ENCODE measurements around the gene CABLES1.

CABLES1 gene

GRCh38 chr18:23159344-23159743, 24.1 kb downstream of the CABLES1 start:
- H3K27me3 ChIP-seq (ENCODE audit: control insufficient read depth in 1 of 2, insufficient read depth in 2 of 2, low read length in 2 of 2), result no peaks in the 10 kb centered on the region
- H3K27ac ChIP-seq (ENCODE audit: low read depth, low read length), result no peak overlapping the region
- no peak overlapping the region for H3K9ac ChIP-seq (ENCODE audit: low read length)

DNA sequence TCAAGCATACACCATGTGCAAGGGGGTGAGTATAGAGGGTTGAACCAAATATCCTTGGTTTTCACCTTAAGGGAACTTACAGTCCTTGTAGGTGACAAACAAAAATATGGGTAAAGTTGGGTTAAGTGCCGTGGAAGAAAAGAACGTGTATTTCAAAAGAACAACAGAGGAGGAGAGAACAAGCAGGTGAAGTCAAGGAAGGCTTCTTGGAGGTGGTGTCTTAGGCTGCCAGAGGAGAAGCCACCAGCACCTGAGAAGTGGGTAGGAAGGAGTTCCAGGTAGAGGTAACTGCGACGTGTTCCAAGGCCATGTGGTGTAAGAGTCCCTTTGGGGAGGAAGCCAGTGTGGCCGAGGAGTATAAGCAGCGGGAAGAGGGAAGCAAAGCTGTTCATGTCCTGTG, 27.2 kb downstream of the CABLES1 start:
- H3K36me3 ChIP-seq (ENCODE audit: insufficient read depth, low read length), result no peaks in the 10 kb centered on the region
- H3K4me3 ChIP-seq (ENCODE audit: low read depth in 1 of 2, low read length in 2 of 2), result no peak overlapping the region
- no peaks in the 10 kb centered on the region for H3K9me3 ChIP-seq (ENCODE audit: low read length)

More at GRCh38 chr18:23159344-23159743, 24.1 kb downstream of the CABLES1 start:
- Histone ChIP-seq H3K36me3 (ENCODE audit: insufficient read depth, low read length) (no peaks in the 10 kb centered on the region), H3K4me3 (ENCODE audit: low read depth in 1 of 2, low read length in 2 of 2) (no peak overlapping the region), H3K9me3 (ENCODE audit: low read length) (no peaks in the 10 kb centered on the region), H3K4me1 (ENCODE audit: insufficient read depth, low read length) (no peaks in the 10 kb centered on the region)

GRCh38 chr18:23163786-23164533, 28.7 kb downstream of the CABLES1 start:
- Histone ChIP-seq H3K27ac (ENCODE audit: low read depth, low read length) (no peak overlapping the region), H3K4me1 (ENCODE audit: insufficient read depth, low read length) (no peaks in the 10 kb centered on the region), H3K9ac (ENCODE audit: low read length) (no peak overlapping the region), H3K27me3 (ENCODE audit: control insufficient read depth in 1 of 2, insufficient read depth in 2 of 2, low read length in 2 of 2) (no peaks in the 10 kb centered on the region), H3K36me3 (ENCODE audit: insufficient read depth, low read length) (no peaks in the 10 kb centered on the region), H3K4me3 (ENCODE audit: low read depth in 1 of 2, low read length in 2 of 2) (no peak overlapping the region), H3K9me3 (ENCODE audit: low read length) (no peaks in the 10 kb centered on the region)

More for the DNA sequence above, 27.2 kb downstream of the CABLES1 start:
- Histone ChIP-seq H3K9ac (ENCODE audit: low read length) (no peak overlapping the region), H3K27me3 (ENCODE audit: control insufficient read depth in 1 of 2, insufficient read depth in 2 of 2, low read length in 2 of 2) (no peaks in the 10 kb centered on the region), H3K4me1 (ENCODE audit: insufficient read depth, low read length) (no peaks in the 10 kb centered on the region), H3K27ac (ENCODE audit: low read depth, low read length) (no peak overlapping the region)

GRCh38 chr18:23165271-23166068, 30.2 kb downstream of the CABLES1 start:
- Histone ChIP-seq H3K27ac (ENCODE audit: low read depth, low read length) (no peak overlapping the region), H3K27me3 (ENCODE audit: control insufficient read depth in 1 of 2, insufficient read depth in 2 of 2, low read length in 2 of 2) (no peaks in the 10 kb centered on the region), H3K4me3 (ENCODE audit: low read depth in 1 of 2, low read length in 2 of 2) (no peak overlapping the region), H3K36me3 (ENCODE audit: insufficient read depth, low read length) (no peaks in the 10 kb centered on the region), H3K9ac (ENCODE audit: low read length) (no peak overlapping the region), H3K4me1 (ENCODE audit: insufficient read depth, low read length) (no peaks in the 10 kb centered on the region), H3K9me3 (ENCODE audit: low read length) (no peaks in the 10 kb centered on the region)

GRCh38 chr18:23166891-23167541, 31.7 kb downstream of the CABLES1 start:
- Histone ChIP-seq H3K4me1 (ENCODE audit: insufficient read depth, low read length) (no peaks in the 10 kb centered on the region), H3K9ac (ENCODE audit: low read length) (no peak overlapping the region), H3K27me3 (ENCODE audit: control insufficient read depth in 1 of 2, insufficient read depth in 2 of 2, low read length in 2 of 2) (no peaks in the 10 kb centered on the region), H3K27ac (ENCODE audit: low read depth, low read length) (no peak overlapping the region), H3K36me3 (ENCODE audit: insufficient read depth, low read length) (no peaks in the 10 kb centered on the region), H3K9me3 (ENCODE audit: low read length) (no peaks in the 10 kb centered on the region), H3K4me3 (ENCODE audit: low read depth in 1 of 2, low read length in 2 of 2) (no peak overlapping the region)

GRCh38 chr18:23169673-23170044, 34.4 kb downstream of the CABLES1 start:
- H3K27ac ChIP-seq (ENCODE audit: low read depth, low read length), result no peak overlapping the region
- no peaks in the 10 kb centered on the region for H3K4me1 ChIP-seq (ENCODE audit: insufficient read depth, low read length)
- H3K4me3 ChIP-seq (ENCODE audit: low read depth in 1 of 2, low read length in 2 of 2), result no peak overlapping the region
- H3K27me3 ChIP-seq (ENCODE audit: control insufficient read depth in 1 of 2, insufficient read depth in 2 of 2, low read length in 2 of 2), result no peaks in the 10 kb centered on the region
- H3K9ac ChIP-seq (ENCODE audit: low read length), result no peak overlapping the region
- no peaks in the 10 kb centered on the region for H3K9me3 ChIP-seq (ENCODE audit: low read length)
- H3K36me3 ChIP-seq (ENCODE audit: insufficient read depth, low read length), result no peaks in the 10 kb centered on the region

DNA sequence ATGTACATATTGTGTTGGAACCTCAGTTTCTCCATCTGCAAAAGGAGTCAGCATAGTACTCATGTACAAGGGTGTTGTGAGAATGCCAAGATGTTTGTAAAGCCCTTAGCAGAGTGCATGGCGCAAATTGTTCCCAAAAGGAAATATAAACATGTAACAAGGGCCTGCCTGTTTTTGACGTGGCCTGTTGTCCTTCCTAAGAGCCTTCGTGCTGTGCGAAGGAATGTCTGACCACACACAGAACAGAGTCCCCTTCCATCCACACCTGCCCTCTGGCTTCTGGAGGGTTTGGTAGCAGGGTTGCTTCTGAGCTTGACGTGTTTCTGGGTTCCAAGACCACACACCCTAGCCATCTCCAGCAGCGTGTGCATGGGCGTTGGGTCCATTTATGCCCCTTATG, 34.9 kb downstream of the CABLES1 start:
- H3K36me3 ChIP-seq (ENCODE audit: insufficient read depth, low read length), result no peaks in the 10 kb centered on the region
- no peaks in the 10 kb centered on the region for H3K27me3 ChIP-seq (ENCODE audit: control insufficient read depth in 1 of 2, insufficient read depth in 2 of 2, low read length in 2 of 2)
- no peaks in the 10 kb centered on the region for H3K4me1 ChIP-seq (ENCODE audit: insufficient read depth, low read length)
- H3K4me3 ChIP-seq (ENCODE audit: low read depth in 1 of 2, low read length in 2 of 2), result no peak overlapping the region
- H3K27ac ChIP-seq (ENCODE audit: low read depth, low read length), result no peak overlapping the region
- H3K9me3 ChIP-seq (ENCODE audit: low read length), result no peaks in the 10 kb centered on the region
- H3K9ac ChIP-seq (ENCODE audit: low read length), result no peak overlapping the region

DNA sequence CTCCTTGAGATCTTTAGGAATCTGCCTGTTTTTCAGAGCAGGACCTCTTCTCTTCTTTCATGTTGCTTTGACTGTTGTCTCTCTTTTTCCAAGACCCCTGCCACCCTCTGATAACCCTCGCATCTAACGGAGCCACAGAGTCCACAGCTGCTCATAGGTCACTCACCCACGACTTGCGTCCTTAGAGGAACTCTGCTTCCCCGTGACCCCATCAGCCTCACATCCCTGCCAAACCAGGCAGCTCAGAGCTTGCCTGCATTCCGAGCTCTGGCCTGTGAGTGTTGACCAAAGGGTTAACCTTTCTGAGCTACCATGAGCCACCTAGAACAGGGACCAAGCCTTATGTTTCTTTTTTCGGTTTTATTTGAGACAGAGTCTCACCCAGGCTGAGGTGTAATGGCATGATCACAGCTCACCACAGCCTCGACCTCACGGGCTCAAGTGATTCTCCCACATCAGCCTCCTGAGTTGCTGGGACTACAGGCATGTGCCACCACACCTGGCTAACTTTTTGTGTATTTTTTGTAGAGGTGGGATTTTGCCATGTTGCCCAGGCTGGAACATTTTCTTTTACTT, 36.4 kb downstream of the CABLES1 start:
- Histone ChIP-seq H3K27ac (ENCODE audit: low read depth, low read length) (no peak overlapping the region), H3K36me3 (ENCODE audit: insufficient read depth, low read length) (no peaks in the 10 kb centered on the region), H3K9ac (ENCODE audit: low read length) (no peak overlapping the region), H3K4me3 (ENCODE audit: low read depth in 1 of 2, low read length in 2 of 2) (no peak overlapping the region), H3K9me3 (ENCODE audit: low read length) (no peaks in the 10 kb centered on the region), H3K27me3 (ENCODE audit: control insufficient read depth in 1 of 2, insufficient read depth in 2 of 2, low read length in 2 of 2) (no peaks in the 10 kb centered on the region), H3K4me1 (ENCODE audit: insufficient read depth, low read length) (no peaks in the 10 kb centered on the region)

DNA sequence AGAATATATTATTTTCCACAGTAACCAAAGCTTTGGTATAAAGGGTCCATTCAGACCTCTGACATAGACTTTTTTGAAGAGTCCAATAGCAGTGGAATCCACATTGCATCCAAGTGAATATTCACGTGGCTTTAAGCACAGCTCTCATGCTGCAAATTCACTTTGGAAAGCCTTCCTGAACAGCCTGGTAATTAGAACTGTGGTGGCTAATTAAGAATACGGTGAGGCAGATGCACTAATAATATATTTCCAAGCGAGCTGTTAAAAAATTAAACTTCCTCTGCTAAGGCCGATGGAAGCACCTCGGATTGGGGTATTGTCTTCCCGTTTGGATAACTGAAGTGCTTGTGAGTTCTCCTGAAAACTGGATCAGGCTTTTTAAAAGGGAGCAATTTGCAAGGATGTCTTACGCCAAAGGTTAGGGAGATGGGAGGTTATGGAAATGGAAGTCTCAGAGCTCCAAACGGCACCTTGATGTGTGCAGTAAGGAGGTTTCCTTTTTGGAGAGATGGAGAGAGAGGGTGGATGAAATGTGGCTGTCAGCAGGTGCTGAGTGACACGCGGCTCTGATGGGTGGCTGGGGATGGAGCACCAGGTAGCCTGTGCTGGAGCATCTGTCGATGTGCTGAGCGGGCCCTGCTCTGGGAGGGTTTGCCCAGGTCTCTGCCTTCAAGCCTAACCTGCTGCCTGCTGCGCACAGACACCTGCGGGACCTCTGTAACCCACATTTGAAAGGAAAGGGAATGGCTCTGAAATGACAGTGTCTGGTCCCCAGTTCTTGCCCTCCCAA, 37.5 kb downstream of the CABLES1 start:
- no peaks in the 10 kb centered on the region for H3K9me3 ChIP-seq (ENCODE audit: low read length)
- no peak overlapping the region for H3K4me3 ChIP-seq (ENCODE audit: low read depth in 1 of 2, low read length in 2 of 2)
- H3K4me1 ChIP-seq (ENCODE audit: insufficient read depth, low read length), result no peaks in the 10 kb centered on the region
- no peaks in the 10 kb centered on the region for H3K27me3 ChIP-seq (ENCODE audit: control insufficient read depth in 1 of 2, insufficient read depth in 2 of 2, low read length in 2 of 2)
- H3K36me3 ChIP-seq (ENCODE audit: insufficient read depth, low read length), result no peaks in the 10 kb centered on the region
- H3K27ac ChIP-seq (ENCODE audit: low read depth, low read length), result no peak overlapping the region
- no peak overlapping the region for H3K9ac ChIP-seq (ENCODE audit: low read length)

- Histone ChIP-seq H3K27me3 (ENCODE audit: control insufficient read depth in 1 of 2, insufficient read depth in 2 of 2, low read length in 2 of 2) (no peaks in the 10 kb centered on the region), H3K9ac (ENCODE audit: low read length) (no peak overlapping the region), H3K36me3 (ENCODE audit: insufficient read depth, low read length) (no peaks in the 10 kb centered on the region), H3K9me3 (ENCODE audit: low read length) (no peaks in the 10 kb centered on the region), H3K4me3 (ENCODE audit: low read depth in 1 of 2, low read length in 2 of 2) (no peak overlapping the region), H3K4me1 (ENCODE audit: insufficient read depth, low read length) (no peaks in the 10 kb centered on the region), H3K27ac (ENCODE audit: low read depth, low read length) (no peak overlapping the region)
Observed at GRCh38 chr18:23173912-23174311, 38.6 kb downstream of the CABLES1 start.
